ENCODE results near the gene ANO1.

DNA sequence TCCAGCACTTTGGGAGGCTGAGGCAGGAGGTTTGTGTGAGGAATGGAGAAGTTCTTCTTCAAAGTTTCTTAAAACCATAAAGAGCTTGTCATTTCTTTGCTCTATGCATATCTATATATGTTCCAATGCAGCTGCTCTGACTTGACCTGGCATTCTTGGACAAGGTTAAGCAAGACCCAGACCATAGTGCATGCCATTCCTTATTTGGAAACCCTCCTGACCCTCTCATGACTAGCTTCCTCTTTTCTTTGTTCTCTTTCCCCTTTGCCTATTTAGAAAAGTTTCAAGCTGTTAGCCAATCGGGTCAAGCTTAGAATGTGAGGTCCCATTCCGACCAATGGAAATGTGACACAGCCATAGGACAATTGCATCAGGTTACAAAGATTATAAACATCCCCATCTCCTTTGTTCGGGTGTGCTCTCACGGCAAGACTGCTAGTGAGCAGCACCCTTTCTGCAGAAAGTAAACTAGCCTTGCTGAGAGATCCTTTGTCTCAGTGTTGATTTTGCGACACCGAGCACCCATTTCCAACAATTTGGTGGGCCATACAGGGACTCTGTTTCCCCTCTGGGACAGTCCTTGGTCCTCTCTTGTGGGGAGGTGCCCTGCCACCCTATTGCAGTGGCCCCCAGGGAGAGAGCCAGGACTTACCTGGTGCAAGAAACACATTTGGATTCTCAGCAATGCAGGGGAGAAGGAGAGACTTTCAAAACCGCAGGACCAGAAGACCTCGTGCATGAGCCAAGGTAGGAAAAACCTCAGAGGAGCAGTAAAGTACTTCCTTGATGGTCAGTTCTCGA, 39.9 kb upstream of the ANO1 start:
- TF ChIP-seq, protein P1, sequence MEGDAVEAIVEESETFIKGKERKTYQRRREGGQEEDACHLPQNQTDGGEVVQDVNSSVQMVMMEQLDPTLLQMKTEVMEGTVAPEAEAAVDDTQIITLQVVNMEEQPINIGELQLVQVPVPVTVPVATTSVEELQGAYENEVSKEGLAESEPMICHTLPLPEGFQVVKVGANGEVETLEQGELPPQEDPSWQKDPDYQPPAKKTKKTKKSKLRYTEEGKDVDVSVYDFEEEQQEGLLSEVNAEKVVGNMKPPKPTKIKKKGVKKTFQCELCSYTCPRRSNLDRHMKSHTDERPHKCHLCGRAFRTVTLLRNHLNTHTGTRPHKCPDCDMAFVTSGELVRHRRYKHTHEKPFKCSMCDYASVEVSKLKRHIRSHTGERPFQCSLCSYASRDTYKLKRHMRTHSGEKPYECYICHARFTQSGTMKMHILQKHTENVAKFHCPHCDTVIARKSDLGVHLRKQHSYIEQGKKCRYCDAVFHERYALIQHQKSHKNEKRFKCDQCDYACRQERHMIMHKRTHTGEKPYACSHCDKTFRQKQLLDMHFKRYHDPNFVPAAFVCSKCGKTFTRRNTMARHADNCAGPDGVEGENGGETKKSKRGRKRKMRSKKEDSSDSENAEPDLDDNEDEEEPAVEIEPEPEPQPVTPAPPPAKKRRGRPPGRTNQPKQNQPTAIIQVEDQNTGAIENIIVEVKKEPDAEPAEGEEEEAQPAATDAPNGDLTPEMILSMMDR (conservative IDR thresholded peaks at IDR 0.05) = no peak
- no peak for TF ChIP-seq ZFX (IDR thresholded peaks at IDR 0.05)
